Measurements from ENCODE around the gene LGALS1. TPM values are rescaled to one million over a fixed set of nuclear protein-coding genes. Genes with fewer than 3 reads are reported as not detected.
"Not testable (repeated sequence)": the region's sequence is repeated elsewhere in the genome, so short reads cannot be mapped to it uniquely, and the experiment has no call there.

Gene LGALS1
- total RNA-seq, 2 experiments from 2014 or later, result 1,392 to 1,515 TPM

- no peak for ATAC-seq
- H3K36me3 Mint-ChIP-seq, result no peaks in the 10 kb centered on the region
- no peaks in the 10 kb centered on the region for H3K9me3 Mint-ChIP-seq (ENCODE audit: low read depth)
- H3K4me3 Mint-ChIP-seq, result no peak overlapping the region
- no peaks in the 10 kb centered on the region for H3K4me1 Mint-ChIP-seq
- no peaks in the 10 kb centered on the region for H3K27me3 Mint-ChIP-seq
- CTCF ChIA-PET, result interaction anchor here (0.6 kb wide), 1 partner anchor 39 kb away, joined by 3 read pairs; no protein-coding TSS in a partner anchor
- no peak for DNase-seq
- H3K27ac Mint-ChIP-seq, result no peak overlapping the region
Observed at GRCh38 chr22:37709445-37709765, 34.0 kb downstream of the LGALS1 start.

- Mint-ChIP-seq H3K4me3 (no peak overlapping the region), H3K4me1 (no peaks in the 10 kb centered on the region), H3K27me3 (no peaks in the 10 kb centered on the region), H3K36me3 (no peaks in the 10 kb centered on the region), H3K9me3 (ENCODE audit: low read depth) (no peaks in the 10 kb centered on the region), H3K27ac (no peak overlapping the region)
- CTCF ChIA-PET, result no interaction called here
- ATAC-seq (no peak), DNase-seq (no peak)
Observed at GRCh38 chr22:37710675-37711074, 35.2 kb downstream of the LGALS1 start.

GRCh38 chr22:37711490-37711889, 36.1 kb downstream of the LGALS1 start:
- no peak overlapping the region for H3K4me3 Mint-ChIP-seq
- ATAC-seq (no peak), DNase-seq (no peak)
- H3K9me3 Mint-ChIP-seq (ENCODE audit: low read depth), result no peaks in the 10 kb centered on the region
- no peaks in the 10 kb centered on the region for H3K4me1 Mint-ChIP-seq
- CTCF ChIA-PET, result interaction anchor here (0.6 kb wide), 1 partner anchor 390 kb away, joined by 3 read pairs; no protein-coding TSS in a partner anchor
- no peak overlapping the region for H3K27ac Mint-ChIP-seq
- no peaks in the 10 kb centered on the region for H3K27me3 Mint-ChIP-seq
- H3K36me3 Mint-ChIP-seq, result no peaks in the 10 kb centered on the region

GRCh38 chr22:37713761-37714160, 38.3 kb downstream of the LGALS1 start:
- Mint-ChIP-seq H3K4me1 (no peaks in the 10 kb centered on the region), H3K9me3 (ENCODE audit: low read depth) (no peaks in the 10 kb centered on the region), H3K27ac (no peak overlapping the region), H3K27me3 (no peaks in the 10 kb centered on the region), H3K4me3 (no peak overlapping the region), H3K36me3 (no peaks in the 10 kb centered on the region)
- no peak for DNase-seq
- ATAC-seq, result no peak
- CTCF ChIA-PET, result interaction anchor here (1.0 kb wide), 1 partner anchor 70 kb away, joined by 4 read pairs; no protein-coding TSS in a partner anchor

- Mint-ChIP-seq H3K36me3 (no peaks in the 10 kb centered on the region), H3K9me3 (ENCODE audit: low read depth) (no peaks in the 10 kb centered on the region), H3K4me1 (peaks cover 6% of the 10 kb centered on the region), H3K27me3 (no peaks in the 10 kb centered on the region), H3K27ac (no peak overlapping the region), H3K4me3 (no peak overlapping the region)
- CTCF ChIA-PET, result no interaction called here
- DNase-seq (no peak), ATAC-seq (no peak)
Observed at GRCh38 chr22:37714634-37715033, 39.2 kb downstream of the LGALS1 start.

- Mint-ChIP-seq H3K27me3 (no peaks in the 10 kb centered on the region), H3K27ac (no peak overlapping the region), H3K4me3 (no peak overlapping the region), H3K36me3 (no peaks in the 10 kb centered on the region), H3K9me3 (ENCODE audit: low read depth) (no peaks in the 10 kb centered on the region), H3K4me1 (peaks cover 7% of the 10 kb centered on the region)
- DNase-seq (no peak), ATAC-seq (no peak)
- CTCF ChIA-PET, result no interaction called here
Observed at GRCh38 chr22:37715760-37716159, 40.3 kb downstream of the LGALS1 start.

GRCh38 chr22:37716708-37717107, 41.3 kb downstream of the LGALS1 start:
- no peak overlapping the region for H3K4me3 Mint-ChIP-seq
- CTCF ChIA-PET, result no interaction called here
- no peak for DNase-seq
- no peaks in the 10 kb centered on the region for H3K27me3 Mint-ChIP-seq
- no peak for ATAC-seq
- H3K27ac Mint-ChIP-seq, result no peak overlapping the region
- no peaks in the 10 kb centered on the region for H3K9me3 Mint-ChIP-seq (ENCODE audit: low read depth)
- H3K4me1 Mint-ChIP-seq, result peaks cover 7% of the 10 kb centered on the region
- no peaks in the 10 kb centered on the region for H3K36me3 Mint-ChIP-seq

- H3K9me3 Mint-ChIP-seq (ENCODE audit: low read depth); H3K4me3 Mint-ChIP-seq; H3K4me1 Mint-ChIP-seq; H3K36me3 Mint-ChIP-seq; CTCF ChIA-PET; H3K27ac Mint-ChIP-seq; DNase-seq; H3K27me3 Mint-ChIP-seq; ATAC-seq: not testable (repeated sequence)
Observed at GRCh38 chr22:37717235-37717634, 41.8 kb downstream of the LGALS1 start.

GRCh38 chr22:37717746-37718305, 42.4 kb downstream of the LGALS1 start:
- not testable (repeated sequence) for H3K27ac Mint-ChIP-seq
- CTCF ChIA-PET, result interaction anchor here (0.6 kb wide), 1 partner anchor 111 kb away, joined by 3 read pairs; no protein-coding TSS in a partner anchor

GRCh38 chr22:37725551-37726240, 50.3 kb downstream of the LGALS1 start:
- ATAC-seq (no peak), DNase-seq (no peak)
- Mint-ChIP-seq H3K36me3 (no peaks in the 10 kb centered on the region), H3K9me3 (ENCODE audit: low read depth) (no peaks in the 10 kb centered on the region), H3K27me3 (no peaks in the 10 kb centered on the region), H3K4me3 (no peak overlapping the region), H3K27ac (no peak overlapping the region), H3K4me1 (peaks cover 3% of the 10 kb centered on the region)
- CTCF ChIA-PET, result no interaction called here

More at GRCh38 chr22:37717746-37718305, 42.4 kb downstream of the LGALS1 start:
- ATAC-seq; H3K4me3 Mint-ChIP-seq; H3K4me1 Mint-ChIP-seq; DNase-seq; H3K36me3 Mint-ChIP-seq; H3K9me3 Mint-ChIP-seq (ENCODE audit: low read depth); H3K27me3 Mint-ChIP-seq: not testable (repeated sequence)

- H3K4me1 Mint-ChIP-seq, result peaks cover 3% of the 10 kb centered on the region
- no peak overlapping the region for H3K4me3 Mint-ChIP-seq
- no peaks in the 10 kb centered on the region for H3K36me3 Mint-ChIP-seq
- no peak for ATAC-seq
- H3K27ac Mint-ChIP-seq, result no peak overlapping the region
- H3K27me3 Mint-ChIP-seq, result no peaks in the 10 kb centered on the region
- DNase-seq, result no peak
- no peaks in the 10 kb centered on the region for H3K9me3 Mint-ChIP-seq (ENCODE audit: low read depth)
- CTCF ChIA-PET, result no interaction called here
Observed at GRCh38 chr22:37726241-37726887, 50.9 kb downstream of the LGALS1 start.

- no peaks in the 10 kb centered on the region for H3K27me3 Mint-ChIP-seq
- no peaks in the 10 kb centered on the region for H3K9me3 Mint-ChIP-seq (ENCODE audit: low read depth)
- no peak overlapping the region for H3K27ac Mint-ChIP-seq
- DNase-seq, result no peak
- H3K4me3 Mint-ChIP-seq, result no peak overlapping the region
- no peak for ATAC-seq
- CTCF ChIA-PET, result interaction anchor here (0.9 to 1.5 kb wide), 2 partner anchors 32 to 90 kb away, joined by 3 read pairs; no protein-coding TSS in a partner anchor
- H3K36me3 Mint-ChIP-seq, result no peaks in the 10 kb centered on the region
- H3K4me1 Mint-ChIP-seq, result peaks cover 3% of the 10 kb centered on the region
Observed at GRCh38 chr22:37728620-37729019, 53.2 kb downstream of the LGALS1 start.
